Central memory CD8-positive, alpha-beta T cell (primary cell): Measurements from ENCODE around the gene STARD10.
A peak's percentile ranks its signal among the peaks of the same experiment; 100 is the strongest.
"Not testable (repeated sequence)": the region's sequence is repeated elsewhere in the genome, so short reads cannot be mapped to it uniquely, and the experiment has no call there.

Source experiments
- ATAC-seq: fragments of 150-1000 bp; cut with Tn5 transposase; replicated peaks from 2 replicates; pipeline ENCODE4 v1.10.0; 2022; ENCODE audit warnings: mild to moderate bottlenecking, moderate FRiP score, moderate number of reproducible peaks; ENCODE audit not compliant: poor library complexity, severe bottlenecking; ENCODE audit errors: extremely low read depth
- DNase-seq, 2 donors: peaks; one replicate each; pipeline ENCODE4 v3.0.0; 2021; ENCODE audit warnings: low spot score in 2 of 2
- H3K27ac Mint-ChIP-seq: one replicate; pipeline ENCODE4 v1.8.0; 2022; ENCODE audit warnings: low read depth, mild to moderate bottlenecking, moderate library complexity, mixed read lengths
- H3K27me3 Mint-ChIP-seq: one replicate; pipeline ENCODE4 v1.8.0; 2022; ENCODE audit warnings: mixed read lengths
- H3K36me3 Mint-ChIP-seq: one replicate; pipeline ENCODE4 v1.8.0; 2022; ENCODE audit warnings: mild to moderate bottlenecking, moderate library complexity, mixed read lengths; ENCODE audit not compliant: insufficient read depth
- H3K4me1 Mint-ChIP-seq: one replicate; pipeline ENCODE4 v1.8.0; 2022; ENCODE audit warnings: mixed read lengths
- H3K4me3 Mint-ChIP-seq: one replicate; pipeline ENCODE4 v1.8.0; 2022; ENCODE audit warnings: mild to moderate bottlenecking, moderate library complexity, mixed read lengths
- H3K9me3 Mint-ChIP-seq: one replicate; pipeline ENCODE4 v1.8.0; 2022; ENCODE audit warnings: mixed read lengths

The STARD10 gene

GRCh38 chr11:72812967-72813739, 19.3 kb upstream of the STARD10 start:
- Mint-ChIP-seq H3K27ac (peak overlapping the region; percentile 99), H3K4me1 (peaks cover 51% of the 10 kb centered on the region), H3K4me3 (peak overlapping the region; percentile 100), H3K27me3 (no peaks in the 10 kb centered on the region), H3K9me3 (no peaks in the 10 kb centered on the region), H3K36me3 (peaks cover 34% of the 10 kb centered on the region)
- DNase-seq, result peak; percentile 46 to 54
- ATAC-seq, result peak; percentile 34

- peaks cover 46% of the 10 kb centered on the region for H3K4me1 Mint-ChIP-seq
- ATAC-seq, result no peak
Observed at GRCh38 chr11:72812604-72812966, 18.7 kb upstream of the STARD10 start.

GRCh38 chr11:72811686-72812085, 17.8 kb upstream of the STARD10 start:
- Mint-ChIP-seq H3K36me3 (peaks cover 31% of the 10 kb centered on the region), H3K4me1 (peaks cover 37% of the 10 kb centered on the region), H3K27ac (peak overlapping the region; percentile 99)
- H3K9me3 Mint-ChIP-seq, ATAC-seq, H3K27me3 Mint-ChIP-seq, DNase-seq, H3K4me3 Mint-ChIP-seq: not testable (repeated sequence)

More at GRCh38 chr11:72812604-72812966, 18.7 kb upstream of the STARD10 start:
- Mint-ChIP-seq H3K4me3 (peak overlapping the region; percentile 100), H3K27me3 (no peaks in the 10 kb centered on the region), H3K36me3 (peaks cover 32% of the 10 kb centered on the region), H3K27ac (peak overlapping the region; percentile 99), H3K9me3 (no peaks in the 10 kb centered on the region)
- DNase-seq, result no peak

- Mint-ChIP-seq H3K27ac (no peak overlapping the region), H3K27me3 (no peaks in the 10 kb centered on the region), H3K4me1 (peaks cover 16% of the 10 kb centered on the region), H3K9me3 (no peaks in the 10 kb centered on the region), H3K36me3 (peaks cover 15% of the 10 kb centered on the region), H3K4me3 (no peak overlapping the region)
- DNase-seq (no peak), ATAC-seq (no peak)
Observed at GRCh38 chr11:72808331-72808798, 14.5 kb upstream of the STARD10 start.

GRCh38 chr11:72807792-72808191, 13.9 kb upstream of the STARD10 start:
- Mint-ChIP-seq H3K27me3 (no peaks in the 10 kb centered on the region), H3K9me3 (no peaks in the 10 kb centered on the region), H3K36me3 (peaks cover 12% of the 10 kb centered on the region), H3K27ac (no peak overlapping the region), H3K4me1 (peaks cover 10% of the 10 kb centered on the region), H3K4me3 (no peak overlapping the region)
- DNase-seq (no peak), ATAC-seq (no peak)

- Mint-ChIP-seq H3K4me3 (no peak overlapping the region), H3K27ac (no peak overlapping the region), H3K4me1 (peaks cover 6% of the 10 kb centered on the region), H3K27me3 (no peaks in the 10 kb centered on the region), H3K36me3 (peaks cover 10% of the 10 kb centered on the region), H3K9me3 (no peaks in the 10 kb centered on the region)
- DNase-seq (no peak), ATAC-seq (no peak)
Observed at GRCh38 chr11:72807021-72807693, 13.3 kb upstream of the STARD10 start.

- not testable (repeated sequence) for H3K27me3 Mint-ChIP-seq, H3K27ac Mint-ChIP-seq, DNase-seq, H3K4me3 Mint-ChIP-seq, H3K4me1 Mint-ChIP-seq, H3K36me3 Mint-ChIP-seq, ATAC-seq, H3K9me3 Mint-ChIP-seq
Observed at GRCh38 chr11:72806378-72806777, 12.5 kb upstream of the STARD10 start.

GRCh38 chr11:72805216-72805615, 11.4 kb upstream of the STARD10 start:
- H3K4me1 Mint-ChIP-seq, result peaks cover under 1% of the 10 kb centered on the region
- ATAC-seq, result no peak
- H3K4me3 Mint-ChIP-seq, result no peak overlapping the region
- H3K36me3 Mint-ChIP-seq, result peaks cover 6% of the 10 kb centered on the region
- H3K27ac Mint-ChIP-seq, result no peak overlapping the region
- H3K27me3 Mint-ChIP-seq, result no peaks in the 10 kb centered on the region
- no peaks in the 10 kb centered on the region for H3K9me3 Mint-ChIP-seq
- no peak for DNase-seq

GRCh38 chr11:72802822-72803221, 9.0 kb upstream of the STARD10 start:
- no peaks in the 10 kb centered on the region for H3K27me3 Mint-ChIP-seq
- ATAC-seq, result no peak
- peaks cover 4% of the 10 kb centered on the region for H3K36me3 Mint-ChIP-seq
- H3K4me1 Mint-ChIP-seq, result no peaks in the 10 kb centered on the region
- no peak for DNase-seq
- no peaks in the 10 kb centered on the region for H3K9me3 Mint-ChIP-seq
- H3K4me3 Mint-ChIP-seq, result no peak overlapping the region
- H3K27ac Mint-ChIP-seq, result no peak overlapping the region

GRCh38 chr11:72799441-72799840, 5.6 kb upstream of the STARD10 start:
- Mint-ChIP-seq H3K36me3 (no peaks in the 10 kb centered on the region), H3K4me1 (peaks cover 5% of the 10 kb centered on the region), H3K27me3 (no peaks in the 10 kb centered on the region), H3K4me3 (no peak overlapping the region), H3K27ac (no peak overlapping the region), H3K9me3 (no peaks in the 10 kb centered on the region)
- no peak for ATAC-seq
- no peak for DNase-seq

GRCh38 chr11:72798361-72798760, 4.5 kb upstream of the STARD10 start:
- ATAC-seq (no peak), DNase-seq (no peak)
- Mint-ChIP-seq H3K4me3 (no peak overlapping the region), H3K36me3 (peaks cover 5% of the 10 kb centered on the region), H3K4me1 (peaks cover 14% of the 10 kb centered on the region), H3K27me3 (no peaks in the 10 kb centered on the region), H3K9me3 (no peaks in the 10 kb centered on the region), H3K27ac (peak overlapping the region; percentile 11)

- Mint-ChIP-seq H3K4me3 (peak overlapping the region; percentile 92), H3K36me3 (peaks cover 6% of the 10 kb centered on the region), H3K27ac (peak overlapping the region; percentile 99), H3K4me1 (peaks cover 25% of the 10 kb centered on the region), H3K9me3 (no peaks in the 10 kb centered on the region), H3K27me3 (no peaks in the 10 kb centered on the region)
- DNase-seq, result no peak
- ATAC-seq, result no peak
Observed at GRCh38 chr11:72793076-72793424, 797 bp downstream of the STARD10 start.

GRCh38 chr11:72792437-72793021, 1.3 kb downstream of the STARD10 start:
- Mint-ChIP-seq H3K36me3 (peaks cover 6% of the 10 kb centered on the region), H3K4me1 (peaks cover 25% of the 10 kb centered on the region), H3K4me3 (no peak overlapping the region), H3K27ac (peak overlapping the region; percentile 99), H3K9me3 (no peaks in the 10 kb centered on the region), H3K27me3 (no peaks in the 10 kb centered on the region)
- ATAC-seq, result no peak
- no peak for DNase-seq
